ENCODE measurements around the gene TNFRSF14.
"Not testable (repeated sequence)": the region's sequence is repeated elsewhere in the genome, so short reads cannot be mapped to it uniquely, and the experiment has no call there.

TNFRSF14 gene

GRCh38 chr1:2570332-2570731, 14.2 kb downstream of the TNFRSF14 start:
- DNase-seq = no peak

GRCh38 chr1:2571348-2571747, 15.2 kb downstream of the TNFRSF14 start:
- no peak for DNase-seq

- no peak for DNase-seq
Measured at GRCh38 chr1:2573250-2573920, 17.2 kb downstream of the TNFRSF14 start.

- DNase-seq = no peak
Measured at GRCh38 chr1:2574350-2574749, 18.2 kb downstream of the TNFRSF14 start.

GRCh38 chr1:2575801-2576663, 19.9 kb downstream of the TNFRSF14 start:
- DNase-seq = no peak

GRCh38 chr1:2577565-2578075, 21.4 kb downstream of the TNFRSF14 start:
- not testable (repeated sequence) for DNase-seq

GRCh38 chr1:2578758-2579118, 22.6 kb downstream of the TNFRSF14 start:
- no peak for DNase-seq

GRCh38 chr1:2580691-2581090, 24.5 kb downstream of the TNFRSF14 start:
- no peak for DNase-seq

- no peak for DNase-seq
Measured at GRCh38 chr1:2582391-2582790, 26.2 kb downstream of the TNFRSF14 start.

- no peak for DNase-seq
Measured at GRCh38 chr1:2583331-2583791, 27.2 kb downstream of the TNFRSF14 start.

GRCh38 chr1:2583871-2584351, 27.7 kb downstream of the TNFRSF14 start:
- DNase-seq = no peak

GRCh38 chr1:2584686-2585317, 28.6 kb downstream of the TNFRSF14 start:
- no peak for DNase-seq

- DNase-seq = peak; percentile 49
Measured at GRCh38 chr1:2585318-2586092, 29.3 kb downstream of the TNFRSF14 start.

- peak; percentile 99 for DNase-seq
Measured at GRCh38 chr1:2586154-2587070, 30.2 kb downstream of the TNFRSF14 start, which contains the start of gene PRXL2B. Gene PRXL2B (plus strand): TSS chr1:2586777. CDS start chr1:2586886, 109 bp downstream.

GRCh38 chr1:2587071-2587859, 31.1 kb downstream of the TNFRSF14 start:
- peak; percentile 39 for DNase-seq

GRCh38 chr1:2587860-2588571, 31.8 kb downstream of the TNFRSF14 start:
- no peak for DNase-seq

GRCh38 chr1:2588661-2589430, 32.7 kb downstream of the TNFRSF14 start:
- no peak for DNase-seq

- DNase-seq = no peak
Measured at GRCh38 chr1:2589431-2590232, 33.5 kb downstream of the TNFRSF14 start.
